NCI-H1436 (cell line): ENCODE results near the gene ADAMTS17.

ENCODE experiments used
- DNase-seq: peaks from one replicate; lab custom pipeline; 2025; lab: John Stamatoyannopoulos, UW

Gene ADAMTS17

DNA sequence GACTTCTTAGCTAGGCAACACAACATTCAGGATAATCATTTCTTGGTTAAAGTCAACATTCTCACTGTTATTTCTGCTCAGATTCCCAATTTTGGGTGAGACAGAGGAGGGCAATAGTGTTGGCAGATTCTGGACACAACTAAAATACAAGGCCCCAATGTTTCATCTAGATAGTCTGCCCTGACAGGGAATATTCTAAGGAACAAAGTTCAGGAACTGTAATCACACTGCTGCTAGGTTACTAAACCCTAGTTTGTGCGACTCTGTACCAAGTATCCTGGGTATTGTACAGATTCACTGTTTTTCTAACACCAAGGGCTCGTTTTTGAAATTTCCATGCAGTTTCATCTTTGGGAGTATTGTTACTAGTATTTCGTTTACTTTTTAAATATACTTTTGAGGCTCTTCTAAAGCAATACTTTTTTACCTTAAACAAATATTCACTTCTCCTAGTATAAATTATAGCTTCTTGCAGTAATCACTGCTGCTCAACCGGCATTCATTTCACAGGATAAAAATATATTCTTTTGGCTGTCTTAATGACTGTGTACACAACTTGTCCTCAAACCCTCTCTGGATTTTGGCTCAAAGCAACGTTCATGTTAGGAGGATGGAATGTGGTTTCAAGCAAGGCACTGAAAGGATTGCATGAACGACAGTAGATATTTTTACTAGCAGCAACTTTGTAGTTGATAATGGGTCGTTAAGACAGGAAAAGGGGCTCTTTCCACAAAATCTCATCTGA is 167.4 kb downstream of the ADAMTS17 start:
- DNase-seq, result no peak

- DNase-seq, result no peak
These were observed 169.3 kb downstream of the ADAMTS17 start for GRCh38 chr15:100172356-100173024.

- DNase-seq, result no peak
These were observed 170.4 kb downstream of the ADAMTS17 start for GRCh38 chr15:100171411-100171810.

DNA sequence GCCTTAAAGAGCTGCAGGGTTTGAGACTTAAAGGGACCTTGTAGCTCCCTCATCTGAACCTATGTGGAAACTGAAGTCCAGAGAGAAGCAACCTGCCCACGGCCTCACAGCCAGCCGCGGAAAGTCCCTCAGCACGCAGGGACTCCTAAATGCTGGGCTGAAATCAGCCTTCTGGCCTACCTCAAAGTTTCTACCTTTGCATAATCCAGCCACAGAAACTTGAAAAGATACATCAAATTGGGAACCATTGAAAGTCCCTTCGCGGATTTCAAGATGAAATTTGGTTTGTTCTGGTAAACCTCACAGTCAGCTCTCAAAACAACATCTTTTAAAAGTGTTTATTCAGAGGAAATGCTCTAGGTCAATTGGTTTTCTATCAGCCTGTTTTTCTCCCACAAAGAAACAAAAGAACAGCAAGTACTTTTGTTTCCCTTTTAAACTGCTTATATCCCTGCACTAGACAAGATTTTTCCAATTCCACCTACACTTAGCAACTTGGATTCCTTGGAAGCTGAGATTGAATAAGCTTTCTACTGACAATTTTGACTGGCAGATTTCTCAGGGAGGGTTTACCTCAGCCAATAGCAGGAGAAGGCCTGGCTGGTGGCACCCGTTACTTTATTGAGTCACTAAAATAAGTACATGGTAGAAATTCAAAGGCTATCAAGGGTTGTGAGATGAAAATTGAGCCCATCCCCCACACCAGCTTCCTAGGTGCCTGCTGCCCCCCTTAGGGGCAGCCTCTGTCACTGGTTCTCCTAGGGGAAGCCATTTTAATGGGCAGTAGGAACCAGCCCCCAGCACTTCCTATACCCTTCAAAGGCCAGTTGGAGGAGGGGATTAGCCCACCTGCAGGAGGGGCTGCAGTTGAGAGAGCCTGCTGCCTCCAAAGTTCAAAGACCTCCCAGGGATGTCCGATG is 171.2 kb downstream of the ADAMTS17 start:
- no peak for DNase-seq

DNA sequence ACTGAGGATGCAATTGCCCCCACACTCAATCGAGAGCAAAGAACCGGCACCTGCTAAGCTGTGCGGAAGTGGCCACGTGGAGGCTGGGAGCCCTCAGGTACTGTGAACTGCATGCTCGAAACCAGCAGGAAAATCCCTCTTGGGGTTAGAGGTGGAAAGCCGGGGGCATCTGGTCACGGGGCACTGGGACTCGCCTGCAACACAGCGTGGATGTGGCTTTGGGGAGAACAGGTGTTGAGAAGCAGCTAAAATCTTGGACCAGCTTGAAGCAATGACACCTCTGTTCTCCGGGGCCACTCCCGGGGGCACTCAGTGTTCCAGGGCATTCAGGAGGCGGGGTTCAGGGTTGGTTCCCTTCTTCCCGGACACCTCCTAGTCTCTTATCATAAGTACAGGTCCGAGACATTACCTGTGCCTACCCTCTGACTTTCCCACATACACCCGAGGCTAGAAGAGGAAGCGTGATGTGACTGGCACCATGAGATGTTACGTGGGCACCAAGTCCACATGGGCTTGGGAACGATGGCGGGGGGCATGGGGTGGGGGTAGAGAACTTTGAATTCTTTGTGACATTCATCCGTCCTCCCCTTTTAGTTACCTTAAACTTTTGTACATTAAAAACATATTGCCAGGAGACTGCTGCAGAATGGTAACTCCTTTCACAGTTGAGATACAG is 172.0 kb downstream of the ADAMTS17 start:
- no peak for DNase-seq

- no peak for DNase-seq
These were observed 173.0 kb downstream of the ADAMTS17 start for GRCh38 chr15:100168787-100169186.

DNA sequence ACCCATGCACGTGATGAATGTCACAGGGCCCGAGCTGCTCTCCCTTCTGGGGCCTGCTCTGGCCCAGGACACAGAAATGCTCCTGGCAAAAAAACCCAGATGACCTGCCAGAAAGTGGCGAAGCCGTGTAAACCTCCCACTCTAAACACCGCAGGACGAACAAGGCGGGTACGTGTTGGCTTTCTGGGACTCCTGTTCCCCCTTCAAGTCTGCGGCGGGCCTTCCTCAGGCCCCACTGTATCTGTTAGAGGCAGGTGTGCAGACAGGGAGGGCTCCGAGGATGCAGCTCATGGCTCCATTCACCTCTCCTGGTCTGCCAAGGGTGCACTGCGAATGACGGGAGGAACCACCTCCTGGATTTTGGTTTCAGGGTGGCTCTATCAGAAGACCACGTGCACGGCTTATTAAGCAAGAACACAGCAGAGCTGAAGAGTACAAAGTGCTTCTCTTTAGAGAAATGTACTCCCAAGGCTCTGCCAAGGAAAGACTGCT is 173.8 kb downstream of the ADAMTS17 start:
- no peak for DNase-seq

DNA sequence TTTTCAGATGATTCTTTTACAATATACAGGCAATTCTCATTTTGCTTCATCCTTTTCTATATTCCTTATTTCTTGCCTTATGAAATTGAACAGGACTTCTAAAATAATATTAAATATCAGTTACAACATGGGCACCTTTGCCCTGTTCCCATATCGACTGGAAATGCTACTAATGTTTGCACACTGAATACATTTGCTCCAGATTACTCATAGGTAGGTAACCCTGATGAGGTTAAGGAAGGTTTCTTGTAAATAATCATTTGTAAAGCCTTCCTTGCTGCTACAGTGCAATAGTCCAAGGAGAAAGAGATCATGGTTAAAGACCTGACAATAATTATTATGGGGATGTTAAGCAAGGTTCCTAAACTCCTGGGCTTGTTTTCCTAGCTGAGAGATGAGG is 175.5 kb downstream of the ADAMTS17 start:
- DNase-seq, result no peak

- no peak for DNase-seq
These were observed 177.8 kb downstream of the ADAMTS17 start for GRCh38 chr15:100163961-100164360.

GRCh38 chr15:100160953-100161352 is 180.8 kb downstream of the ADAMTS17 start:
- DNase-seq, result no peak

DNA sequence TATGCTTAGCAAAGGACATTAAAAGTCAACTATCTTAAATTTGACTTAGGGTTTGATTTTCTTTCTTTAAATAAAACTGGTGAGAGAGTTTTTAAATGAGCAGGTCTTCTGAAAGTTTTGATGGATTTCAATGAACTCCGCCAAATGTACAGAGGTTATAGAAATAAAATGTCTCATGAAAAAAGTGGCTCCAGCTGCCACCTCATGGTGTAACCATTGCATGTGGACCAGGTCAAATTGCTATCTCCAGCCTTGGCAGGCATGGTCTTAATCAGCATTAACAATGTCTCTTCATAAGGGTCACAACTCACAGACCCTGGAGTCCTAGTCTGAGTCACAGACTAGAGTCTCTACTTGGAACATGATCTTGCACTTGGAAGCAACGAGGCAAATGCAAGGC is 182.3 kb downstream of the ADAMTS17 start:
- no peak for DNase-seq

GRCh38 chr15:100158356-100158755 is 183.4 kb downstream of the ADAMTS17 start:
- DNase-seq, result no peak

GRCh38 chr15:100156201-100156600 is 185.6 kb downstream of the ADAMTS17 start:
- no peak for DNase-seq

- DNase-seq, result no peak
These were observed 187.4 kb downstream of the ADAMTS17 start for GRCh38 chr15:100154338-100154737.

DNA sequence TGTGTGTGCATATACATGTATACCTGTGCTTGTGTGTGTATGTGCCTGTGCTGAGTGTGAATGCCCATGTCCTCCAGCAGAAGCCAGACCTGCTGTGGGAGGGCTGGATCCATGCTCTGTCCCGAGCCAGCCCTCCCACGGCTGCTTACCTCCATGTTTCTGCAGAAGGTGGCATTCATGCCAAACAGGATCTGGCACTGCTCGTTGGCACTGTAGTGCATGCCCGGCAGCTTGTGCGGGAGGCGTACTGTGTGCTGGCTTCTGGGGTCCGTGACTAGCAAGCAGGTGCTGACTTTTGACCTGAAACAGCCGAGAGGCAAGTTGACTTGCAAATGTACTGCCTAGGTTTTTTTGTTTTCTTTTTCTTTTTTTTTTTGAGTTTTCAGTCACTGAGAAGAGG is 189.3 kb downstream of the ADAMTS17 start:
- DNase-seq, result no peak

DNA sequence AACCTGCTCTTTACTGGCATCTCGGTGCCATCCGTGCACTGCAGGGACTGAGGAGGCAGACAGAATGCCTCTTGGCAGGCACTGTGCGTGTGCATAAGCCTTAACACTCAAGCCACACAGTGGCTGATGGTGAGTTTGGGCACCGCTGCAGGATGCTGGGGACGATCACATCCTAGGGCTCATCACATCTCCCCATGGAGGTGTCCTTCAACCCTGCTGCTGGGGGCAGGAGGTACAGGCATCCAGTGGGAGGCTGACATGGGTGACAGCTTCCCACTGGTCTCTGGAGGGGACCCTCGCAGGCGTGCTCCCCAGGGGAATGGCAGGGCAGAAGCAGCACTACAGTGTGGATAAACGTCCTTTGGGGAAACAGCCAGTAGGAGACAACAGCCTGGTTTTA is 190.9 kb downstream of the ADAMTS17 start:
- DNase-seq, result no peak

DNA sequence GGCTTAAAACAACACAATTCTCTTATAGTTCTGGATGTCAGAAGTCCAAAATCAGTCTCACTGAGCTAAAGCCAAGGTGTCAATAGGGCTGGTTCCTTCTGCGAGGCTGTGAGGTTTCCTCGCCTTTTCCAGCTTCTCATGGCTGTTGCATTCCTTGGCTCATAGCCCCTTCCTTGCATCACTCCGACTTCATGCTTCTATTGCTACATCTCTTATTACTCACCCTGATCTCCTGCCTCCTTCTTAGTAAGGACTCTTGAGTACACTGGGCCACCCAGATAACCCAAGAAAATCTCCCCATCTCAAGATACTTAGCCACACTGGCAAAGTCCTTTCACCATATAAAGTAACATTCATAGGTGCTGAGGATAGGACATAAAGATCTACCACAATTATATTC is 193.9 kb downstream of the ADAMTS17 start:
- no peak for DNase-seq

DNA sequence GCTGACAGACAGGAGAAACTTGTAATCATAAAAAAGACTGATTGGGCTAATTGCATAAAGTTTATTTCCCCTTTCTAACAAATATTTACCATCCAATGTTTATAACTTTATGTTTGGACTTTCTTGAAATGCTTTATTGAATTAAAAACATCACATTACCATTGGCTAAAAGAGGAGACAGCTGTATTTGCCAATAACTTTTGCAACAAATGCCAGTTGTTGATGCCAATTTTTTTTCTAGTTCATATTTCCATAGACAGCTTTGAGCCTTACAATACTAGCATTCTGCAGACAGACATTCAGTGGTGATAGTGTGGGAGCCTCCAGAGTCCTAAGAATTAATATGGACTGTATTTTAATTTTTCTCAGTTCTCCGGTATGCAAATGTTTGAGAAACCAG is 198.4 kb downstream of the ADAMTS17 start:
- no peak for DNase-seq

- no peak for DNase-seq
These were observed 200.3 kb downstream of the ADAMTS17 start for GRCh38 chr15:100141311-100142001.

DNA sequence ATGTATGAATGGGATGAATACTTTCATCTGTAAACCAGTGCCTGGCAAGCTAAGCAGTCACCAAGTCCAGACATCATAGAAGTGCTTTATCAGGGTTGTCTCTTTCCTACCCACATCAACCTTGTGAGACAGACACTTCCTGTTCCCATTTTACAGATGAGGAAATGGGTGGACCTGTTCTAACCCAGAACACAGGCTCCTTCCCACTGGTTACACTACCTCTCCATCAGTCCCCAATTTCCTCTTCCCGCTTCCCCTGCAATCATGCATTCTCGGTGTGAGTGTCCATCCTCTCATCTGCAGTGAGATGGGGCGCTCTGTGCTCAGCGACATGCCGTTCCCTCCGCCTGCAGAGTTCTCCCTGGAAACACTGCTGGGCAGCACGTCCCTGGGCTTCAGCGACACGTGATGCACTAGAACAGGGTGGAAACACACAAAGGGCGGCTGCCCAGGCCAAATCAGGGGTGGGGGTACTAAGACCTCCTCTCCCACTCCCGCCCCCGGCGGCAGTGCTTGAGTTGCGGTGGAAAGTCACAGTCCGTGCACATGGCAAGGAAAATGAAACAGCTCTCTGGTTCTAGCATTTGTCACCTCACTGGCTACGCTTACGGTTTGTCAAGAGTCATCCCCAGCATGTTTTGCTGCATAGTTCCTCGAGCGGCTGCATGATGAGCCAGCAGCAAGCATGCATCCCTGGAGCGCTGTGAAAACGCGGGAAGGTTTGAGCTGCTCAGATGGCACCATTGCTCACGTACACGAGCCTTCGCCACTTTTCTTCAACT is 201.1 kb downstream of the ADAMTS17 start:
- no peak for DNase-seq

GRCh38 chr15:100134586-100134985 is 207.2 kb downstream of the ADAMTS17 start:
- DNase-seq, result no peak
